A673 (cell line): ENCODE data around the gene PPP1CB.

Experiments used
- EZH2 ChIP-seq: fragments of 200-600 bp; sonication (generic); IDR thresholded peaks from 2 replicates; pipeline ENCODE4 v1.6.1; 2017; ENCODE audit warnings: borderline replicate concordance, low read depth, mild to moderate bottlenecking, mixed read lengths, antibody characterized with exemption, low read length; ENCODE audit not compliant: poor library complexity, severe bottlenecking
- TF ChIP-seq, protein P1 (sequence below): fragments of 300-800, 200-600 bp; sonication (generic); conservative IDR thresholded peaks from 2 replicates; pipeline ENCODE4 v1.5.1; 2017; ENCODE audit warnings: low read depth, mild to moderate bottlenecking, antibody characterized with exemption, low read length, moderate library complexity, mixed read lengths

DNA sequence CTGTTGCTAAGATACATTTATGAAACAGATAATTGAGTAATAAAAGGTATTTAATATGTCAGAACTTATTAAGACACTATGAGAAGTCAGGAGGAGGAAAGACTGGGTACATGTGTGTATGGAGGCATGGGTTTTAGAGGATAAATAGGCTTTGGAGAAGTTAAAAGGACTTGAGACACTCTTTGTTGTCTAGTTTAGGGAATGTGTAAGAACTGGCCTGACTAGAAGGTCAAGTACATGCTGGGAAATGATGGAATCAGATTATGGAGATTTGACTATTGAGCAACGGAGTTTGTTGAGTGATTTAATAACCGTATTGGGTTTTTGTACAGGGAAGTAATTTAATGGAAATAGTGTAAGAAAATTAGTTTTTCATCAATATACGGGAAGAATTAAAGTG is 30.8 kb downstream of the PPP1CB start:
- TF ChIP-seq, protein P1, sequence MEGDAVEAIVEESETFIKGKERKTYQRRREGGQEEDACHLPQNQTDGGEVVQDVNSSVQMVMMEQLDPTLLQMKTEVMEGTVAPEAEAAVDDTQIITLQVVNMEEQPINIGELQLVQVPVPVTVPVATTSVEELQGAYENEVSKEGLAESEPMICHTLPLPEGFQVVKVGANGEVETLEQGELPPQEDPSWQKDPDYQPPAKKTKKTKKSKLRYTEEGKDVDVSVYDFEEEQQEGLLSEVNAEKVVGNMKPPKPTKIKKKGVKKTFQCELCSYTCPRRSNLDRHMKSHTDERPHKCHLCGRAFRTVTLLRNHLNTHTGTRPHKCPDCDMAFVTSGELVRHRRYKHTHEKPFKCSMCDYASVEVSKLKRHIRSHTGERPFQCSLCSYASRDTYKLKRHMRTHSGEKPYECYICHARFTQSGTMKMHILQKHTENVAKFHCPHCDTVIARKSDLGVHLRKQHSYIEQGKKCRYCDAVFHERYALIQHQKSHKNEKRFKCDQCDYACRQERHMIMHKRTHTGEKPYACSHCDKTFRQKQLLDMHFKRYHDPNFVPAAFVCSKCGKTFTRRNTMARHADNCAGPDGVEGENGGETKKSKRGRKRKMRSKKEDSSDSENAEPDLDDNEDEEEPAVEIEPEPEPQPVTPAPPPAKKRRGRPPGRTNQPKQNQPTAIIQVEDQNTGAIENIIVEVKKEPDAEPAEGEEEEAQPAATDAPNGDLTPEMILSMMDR, result no peak
- TF ChIP-seq EZH2, result no peak
